HuH-7.5 (cell line): ENCODE data around the gene COPS3.

Source experiments
- DNase-seq: peaks from one replicate; pipeline ENCODE4 v3.0.0; 2011; ENCODE audit warnings: low spot score

The COPS3 gene

DNA sequence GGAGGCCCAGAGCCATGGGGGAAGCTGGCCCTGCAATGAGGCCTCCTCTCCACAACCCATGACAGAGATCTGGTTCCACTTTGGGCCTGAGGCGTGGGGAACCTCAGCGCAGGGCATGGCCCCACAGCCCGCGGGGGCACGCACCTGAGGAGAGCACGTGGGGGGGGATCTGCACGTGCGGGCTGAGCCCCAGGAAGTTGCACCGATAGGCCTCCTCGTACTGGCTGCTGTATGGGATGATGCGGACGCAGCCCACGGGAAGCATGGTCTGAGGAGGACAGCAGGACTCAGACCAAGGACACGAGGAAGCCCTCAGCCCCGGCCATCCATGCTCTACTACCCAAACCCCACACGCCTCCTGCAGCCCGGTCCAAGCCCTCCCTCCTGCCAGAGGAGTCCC lies 64.8 kb downstream of the COPS3 start:
- DNase-seq = no peak

DNA sequence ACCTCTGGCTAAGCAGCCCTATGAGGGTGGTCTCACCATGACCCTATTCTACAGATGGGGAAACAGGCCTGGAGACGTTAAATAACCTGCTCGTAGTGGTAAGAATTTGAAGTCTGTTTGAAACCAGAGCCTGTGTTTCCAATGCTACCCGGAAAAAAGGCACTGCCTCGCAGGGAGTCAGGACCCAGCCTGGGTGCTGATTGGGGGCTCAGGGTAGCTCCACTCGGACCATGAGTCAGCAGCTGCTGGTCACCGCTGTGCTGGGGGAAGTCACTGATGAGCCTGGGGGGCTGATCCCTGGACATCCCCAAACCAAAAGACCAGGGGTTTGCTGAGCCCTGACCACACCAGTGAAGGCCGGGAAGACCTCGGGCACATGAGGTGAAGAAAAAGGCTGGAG lies 65.5 kb downstream of the COPS3 start:
- no peak for DNase-seq

DNA sequence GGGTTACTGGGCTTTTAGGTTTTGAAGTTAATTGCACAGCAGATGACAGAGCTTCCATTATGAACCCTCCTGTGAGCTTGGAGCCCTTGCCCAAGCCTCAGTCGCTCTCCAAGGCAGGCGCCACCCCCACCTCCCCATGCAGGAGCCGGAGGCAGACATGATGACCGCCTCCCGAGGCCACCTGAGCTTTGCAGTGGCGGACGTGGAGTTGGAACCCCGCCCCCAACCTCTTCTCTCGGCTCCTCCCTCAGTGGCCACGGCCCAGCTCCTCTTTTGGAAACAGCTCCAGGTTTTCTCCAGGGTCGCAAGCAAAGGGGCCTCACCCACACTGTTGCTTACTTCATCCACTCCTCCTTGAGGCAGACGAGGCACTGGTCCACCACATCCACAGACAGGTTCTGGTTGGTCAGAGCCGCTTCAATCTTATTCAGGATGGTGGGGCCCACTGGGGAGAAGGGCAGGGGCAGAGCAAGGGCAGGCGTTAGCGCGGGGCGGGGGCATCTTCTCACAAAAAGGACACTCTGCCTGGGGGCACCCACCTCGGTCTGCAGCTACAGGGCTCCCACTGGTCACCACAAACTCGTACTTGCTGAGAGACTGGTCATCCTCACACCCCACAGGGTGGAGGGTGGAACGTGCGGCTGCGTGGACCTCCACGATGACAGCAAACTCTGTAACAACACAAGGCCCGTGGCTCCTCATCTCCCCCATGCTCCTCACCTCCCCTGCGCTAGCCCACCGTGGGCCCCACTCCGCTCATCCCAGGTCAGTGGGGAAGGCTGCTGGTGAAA lies 66.2 kb downstream of the COPS3 start:
- DNase-seq = no peak

DNA sequence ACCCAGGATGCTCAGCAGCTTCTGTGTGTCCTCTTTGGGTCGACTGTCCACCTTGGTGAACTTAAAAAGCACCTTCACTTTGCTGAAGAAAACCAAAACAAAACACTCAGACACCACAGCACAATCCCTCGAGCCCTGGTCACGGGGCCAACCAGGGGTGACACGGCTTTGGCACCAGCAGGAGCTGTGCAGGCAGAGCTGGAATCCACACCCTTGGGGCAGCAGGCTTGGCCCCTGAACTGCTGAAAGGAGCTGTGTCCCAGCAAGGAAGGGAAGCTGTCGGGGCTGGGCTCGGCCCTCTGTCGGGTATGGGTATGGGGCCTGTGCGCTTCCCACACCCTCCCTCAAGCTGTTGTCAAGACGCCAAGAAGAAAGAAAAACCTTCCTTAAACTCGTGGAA lies 67.3 kb downstream of the COPS3 start:
- DNase-seq = no peak

DNA sequence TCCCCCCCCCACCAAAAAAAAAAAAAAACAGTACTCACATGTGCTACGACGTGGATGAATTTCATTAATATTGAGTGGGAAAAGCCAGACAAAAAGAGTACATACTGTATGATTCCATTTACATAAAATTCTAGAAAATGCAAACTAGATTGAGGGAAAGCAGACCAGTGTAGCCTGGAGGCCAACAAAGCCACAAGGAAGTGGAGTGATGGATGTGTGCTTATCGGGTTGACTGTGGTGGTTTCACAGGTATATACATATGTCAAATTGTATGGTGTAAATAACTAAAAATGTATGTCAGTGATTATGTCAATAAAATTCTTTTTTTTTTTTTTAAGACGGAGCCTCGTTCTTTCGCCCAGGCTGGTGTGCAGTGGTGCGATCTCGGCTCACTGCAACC lies 73.0 kb downstream of the COPS3 start:
- DNase-seq = no peak

DNA sequence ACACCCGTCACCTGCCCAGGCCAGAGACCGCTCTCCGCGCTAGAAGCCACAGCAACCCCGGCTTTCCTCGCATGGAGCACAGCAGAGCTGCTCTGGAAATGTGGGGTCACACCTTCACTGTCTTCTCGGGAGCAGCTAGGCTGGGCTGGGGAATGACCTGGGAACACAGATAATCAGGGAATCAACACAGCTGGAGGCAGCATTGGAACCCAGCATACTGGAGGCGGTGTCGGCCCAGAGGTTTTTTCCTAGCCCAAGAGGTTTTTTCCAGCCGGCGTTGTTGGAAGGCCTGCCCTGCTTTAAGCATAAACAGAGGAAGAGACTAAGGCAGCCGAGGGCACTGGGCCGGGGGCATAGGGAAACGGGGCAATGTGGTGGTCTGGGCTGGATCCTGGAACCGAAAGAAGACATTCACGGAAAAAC lies 74.1 kb downstream of the COPS3 start:
- peak; percentile 23 for DNase-seq

DNA sequence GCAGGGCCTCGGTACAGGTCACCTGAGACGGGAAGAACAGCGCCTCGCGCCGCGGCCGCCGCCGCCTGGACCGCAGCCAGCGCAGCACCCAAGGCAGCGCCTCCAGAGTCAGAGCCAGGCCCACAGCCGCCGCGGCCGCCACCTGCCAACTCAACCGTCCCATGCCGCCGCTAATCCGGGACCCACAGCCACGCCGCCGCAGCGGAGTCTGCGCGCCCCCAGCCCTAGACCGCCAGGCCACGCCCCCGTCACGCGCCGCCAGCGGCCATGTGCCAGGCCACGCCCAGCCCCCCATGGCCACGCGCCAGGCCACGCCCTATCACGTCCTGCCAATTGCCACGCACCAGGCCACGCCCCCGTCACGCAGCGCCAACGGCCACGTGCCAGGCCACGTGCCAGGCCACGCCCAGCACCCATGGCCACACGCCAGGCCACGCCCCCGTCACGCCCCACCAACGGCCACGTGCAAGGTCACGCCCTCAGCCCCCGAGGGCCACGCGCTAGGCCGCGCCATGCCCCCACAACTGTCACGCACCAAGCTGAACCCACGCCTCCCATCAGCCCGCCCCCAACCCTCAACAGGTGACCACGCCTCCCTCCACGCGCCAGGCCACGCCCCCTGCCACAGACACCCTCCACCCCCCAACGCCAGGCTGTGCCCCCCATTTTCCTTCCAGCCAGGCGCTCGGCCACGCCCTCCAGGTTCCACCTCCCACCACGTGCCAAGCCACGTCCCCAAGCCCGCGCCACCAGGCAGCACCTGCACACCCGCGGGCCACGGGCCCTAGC lies 74.7 kb downstream of the COPS3 start, which contains the start of gene PLD6:
Gene PLD6 (minus strand): TSS at position 210 of the 789 bp plus-strand sequence. CDS start 47 bp downstream, at position 163.
- DNase-seq = peak; percentile 65

DNA sequence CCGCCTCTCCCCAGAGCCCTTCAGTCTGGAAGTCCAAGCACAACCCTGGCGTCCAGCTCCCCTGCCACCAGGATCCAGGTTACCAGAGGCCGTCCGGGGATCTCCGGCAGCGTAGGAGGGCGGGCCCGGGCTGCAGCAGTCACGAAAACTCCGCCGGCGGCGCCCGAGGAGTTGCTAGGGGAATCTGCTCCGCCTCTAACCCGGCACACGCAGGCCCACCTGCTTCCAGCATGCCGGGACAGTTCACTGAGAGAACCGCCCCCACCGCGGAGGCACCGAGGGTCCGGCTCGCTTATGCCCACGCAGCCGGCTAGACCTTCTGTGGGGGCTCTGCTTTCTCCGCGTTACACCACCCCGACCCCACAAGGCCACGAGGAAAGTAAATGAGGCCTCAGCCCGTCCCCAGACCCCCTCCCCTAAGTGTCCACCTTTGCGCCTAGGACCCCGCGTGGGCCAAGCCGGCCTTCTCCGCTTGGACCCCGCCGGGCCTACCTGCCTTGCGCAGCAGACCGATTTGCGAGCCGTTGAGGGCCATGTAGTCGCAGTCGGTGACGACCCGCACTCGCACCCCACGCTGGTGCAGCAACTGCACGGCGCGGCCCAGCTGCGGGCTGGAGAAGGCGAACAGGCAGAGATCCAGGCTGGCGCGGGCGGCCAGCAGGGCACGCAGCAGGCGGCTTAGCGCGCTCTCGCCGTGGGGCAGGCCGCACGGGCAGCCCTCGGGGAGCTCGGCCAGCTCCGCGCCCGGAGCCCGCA lies 75.5 kb downstream of the COPS3 start:
- DNase-seq = peak; percentile 77

DNA sequence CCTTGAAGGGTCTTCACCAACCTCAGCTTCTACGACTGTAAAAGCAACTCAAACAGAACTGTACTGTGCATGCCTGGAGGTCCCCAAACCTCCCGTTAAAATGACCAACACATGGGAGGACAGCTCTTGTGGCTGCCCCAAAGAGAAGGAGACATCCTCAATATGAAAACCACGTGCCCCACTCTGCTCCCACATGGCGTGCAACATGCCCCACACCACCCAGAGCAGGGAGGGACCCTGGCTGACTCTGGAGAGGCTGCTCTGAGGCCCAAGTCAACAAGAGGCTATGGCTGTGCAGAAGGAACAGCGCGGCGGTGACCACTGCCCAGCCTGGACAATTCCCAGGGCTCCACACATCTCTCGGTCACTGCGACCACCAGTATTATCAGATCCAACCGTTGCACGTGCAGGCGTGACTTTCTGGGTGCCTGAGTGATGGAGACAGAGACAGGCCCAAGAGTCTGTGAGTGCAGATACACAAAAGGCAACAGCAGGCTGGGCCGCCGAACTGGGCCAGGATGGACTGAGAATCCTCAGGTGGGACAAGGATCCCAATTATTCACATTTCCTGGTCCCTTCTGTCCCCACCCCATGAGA lies 76.3 kb downstream of the COPS3 start:
- DNase-seq = no peak

DNA sequence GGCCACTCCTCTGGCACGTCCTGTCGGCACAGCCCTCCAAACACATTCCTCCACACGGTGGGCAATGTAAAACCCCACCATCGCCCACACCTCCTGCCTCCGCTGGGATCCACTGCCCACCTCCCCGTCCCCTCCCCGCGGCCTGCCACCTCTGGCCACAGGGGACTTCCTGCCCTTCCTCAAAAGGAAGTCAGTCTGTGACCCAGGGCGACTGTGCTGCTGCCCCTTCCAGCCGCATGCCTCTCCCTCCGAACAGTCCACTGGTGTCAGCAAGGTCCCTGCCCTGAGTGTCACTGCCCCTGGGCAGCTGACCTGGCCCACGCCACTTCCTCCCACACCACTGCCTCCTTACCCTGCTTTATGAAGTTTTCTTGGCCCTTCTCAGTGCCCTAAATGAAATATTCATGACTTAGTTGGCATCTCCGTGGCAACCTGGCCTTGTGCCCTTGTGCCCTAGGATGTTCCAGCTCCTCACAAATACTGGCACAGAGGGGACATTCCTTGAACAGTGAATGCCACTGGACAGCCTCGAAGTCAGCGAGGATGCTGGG lies 76.9 kb downstream of the COPS3 start:
- DNase-seq = no peak

DNA sequence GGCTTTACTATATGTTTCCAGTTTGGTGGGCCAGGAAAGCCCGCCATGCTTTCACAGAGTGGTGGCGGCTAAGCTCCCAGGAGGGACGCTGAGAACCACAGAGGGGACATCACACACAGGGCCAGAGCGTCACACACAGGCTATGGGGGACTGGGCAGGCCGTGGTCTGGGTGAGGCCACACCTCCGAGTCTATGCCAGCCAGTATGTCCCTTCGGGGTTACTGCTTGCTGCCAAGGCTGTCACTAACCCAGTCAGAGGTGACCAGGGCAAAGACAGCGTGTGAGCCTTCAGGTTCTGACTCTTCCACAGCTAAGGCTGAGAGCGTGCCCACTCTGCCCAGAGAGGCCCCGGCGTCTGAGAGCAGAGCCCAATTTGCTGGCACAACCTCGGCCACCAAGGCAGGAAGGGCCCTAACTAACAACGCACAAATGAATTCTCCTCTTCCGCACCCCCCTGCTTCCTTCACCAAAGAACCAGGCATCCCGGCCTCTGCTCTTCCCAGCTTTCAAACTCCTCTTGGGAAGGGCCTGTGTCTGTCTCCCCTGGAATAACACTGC lies 77.8 kb downstream of the COPS3 start:
- no peak for DNase-seq

DNA sequence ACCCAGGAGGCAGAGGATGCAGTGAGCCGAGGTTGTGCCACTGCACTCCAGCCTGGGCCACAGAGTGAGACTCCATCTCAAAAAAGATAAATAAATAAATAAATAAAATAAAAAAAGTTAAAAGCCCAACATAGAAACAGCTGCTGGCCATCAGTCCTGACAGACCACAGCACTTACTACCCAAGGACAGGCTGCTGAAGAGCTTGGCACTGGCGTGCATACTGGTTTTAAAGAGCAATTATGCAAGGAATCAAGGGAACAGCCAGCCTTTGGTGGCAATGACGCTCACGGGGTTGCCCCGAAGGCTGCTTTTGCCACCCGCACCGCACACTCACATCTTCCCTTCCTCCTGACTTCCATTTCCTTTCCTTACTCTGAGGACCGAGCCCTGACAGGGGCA lies 79.1 kb downstream of the COPS3 start:
- DNase-seq = no peak

DNA sequence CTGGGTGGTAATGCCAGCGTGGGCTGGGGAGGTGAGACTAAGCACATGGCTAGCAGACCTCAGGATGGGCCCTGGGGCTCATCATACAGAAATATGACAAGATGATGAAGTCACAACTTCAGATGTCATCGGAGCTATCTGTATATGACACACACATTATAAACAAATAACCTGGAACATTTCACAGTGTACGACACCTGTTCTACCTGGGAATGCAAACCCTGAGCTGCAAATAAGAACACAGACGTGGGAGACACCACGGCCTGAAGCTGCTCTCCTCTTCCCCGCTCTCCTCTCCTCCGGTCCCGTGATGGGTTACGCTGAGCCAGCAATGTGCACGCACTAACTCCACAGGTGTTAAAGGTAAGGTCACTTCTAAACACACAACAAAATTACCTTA lies 79.8 kb downstream of the COPS3 start:
- DNase-seq = no peak

DNA sequence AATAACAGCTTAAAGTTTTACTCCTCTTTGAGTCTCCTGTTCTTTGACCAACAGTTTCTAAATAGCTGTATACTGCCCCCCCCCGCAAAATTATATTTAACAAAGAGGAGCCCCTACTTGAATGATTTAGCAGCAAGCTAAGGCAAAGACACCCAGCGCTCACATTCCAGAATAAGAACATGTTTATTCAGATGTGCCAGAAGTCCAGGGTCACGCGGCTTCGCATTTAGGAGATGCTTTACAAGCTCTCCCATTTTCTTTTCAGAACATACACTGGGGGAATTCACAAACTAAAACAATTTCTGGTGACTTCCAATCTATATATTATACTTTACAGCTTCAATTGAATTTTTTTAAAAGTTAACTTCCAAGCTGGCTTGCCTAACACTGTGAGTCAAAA lies 80.2 kb downstream of the COPS3 start:
- no peak for DNase-seq

DNA sequence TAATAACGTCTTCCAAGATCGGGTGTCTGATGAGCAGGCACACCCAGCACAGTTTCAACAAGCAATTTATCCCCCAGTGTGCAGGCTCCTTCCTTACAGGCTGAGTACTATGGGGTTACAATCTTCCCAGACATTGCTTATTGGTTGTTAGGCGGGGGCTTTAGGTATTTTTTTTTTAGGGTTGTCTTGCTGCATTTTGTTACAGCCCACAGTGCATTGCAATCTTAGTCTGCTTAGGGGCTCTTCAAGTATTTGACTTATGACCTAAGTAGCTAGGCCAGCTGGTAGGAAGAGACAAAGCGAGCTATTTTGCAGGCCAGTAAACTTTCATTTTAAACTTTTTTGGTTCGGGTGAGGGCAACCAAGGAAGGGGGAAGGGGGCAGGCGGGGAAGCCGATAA lies 80.7 kb downstream of the COPS3 start:
- no peak for DNase-seq

DNA sequence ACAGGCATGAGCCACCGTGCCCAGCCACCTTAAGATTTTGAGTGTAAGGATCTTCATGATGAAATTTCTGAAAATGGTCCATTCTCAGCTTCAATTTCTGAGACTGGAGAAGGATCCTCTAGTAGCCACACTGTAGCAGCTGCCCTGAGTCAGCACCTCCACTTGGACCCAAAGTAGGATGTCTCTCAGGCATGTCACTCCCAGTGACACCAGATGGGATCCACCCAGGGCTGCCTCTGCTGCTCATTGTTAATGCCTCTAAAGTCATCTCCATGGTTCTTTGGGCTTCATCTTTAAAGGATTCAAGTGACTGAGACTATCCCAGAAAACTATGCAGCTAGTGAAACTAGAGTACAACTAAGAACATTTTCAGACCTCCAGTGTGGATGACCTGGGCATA lies 82.8 kb downstream of the COPS3 start:
- DNase-seq = no peak

DNA sequence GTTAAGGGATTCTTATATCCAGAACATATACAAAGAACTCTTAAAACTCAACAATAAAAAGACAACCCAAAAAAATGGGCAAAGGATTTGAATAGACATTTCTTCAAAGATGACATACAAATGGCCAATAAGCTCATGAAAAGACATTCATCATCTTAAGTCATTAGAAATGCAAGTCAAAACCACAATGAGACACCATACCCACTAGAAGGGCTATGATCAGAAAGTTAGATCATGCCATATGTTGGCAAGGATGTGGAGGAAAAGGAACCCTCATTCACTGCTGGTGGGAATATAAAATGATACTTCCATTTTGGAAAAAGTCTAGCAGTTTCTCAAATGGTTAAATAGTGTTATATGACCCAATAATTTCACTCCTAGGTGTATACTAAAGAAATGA lies 84.3 kb downstream of the COPS3 start:
- DNase-seq = no peak
